Stimulated activated CD8-positive, alpha-beta memory T cell treated with anti-CD3 and anti-CD28 coated beads, Interleukin-7, amount 100 ng/mL, for 24 hours (primary cell): ENCODE measurements around the gene LOXL3.

Experiments
- DNase-seq: peaks from one replicate; pipeline ENCODE4 v3.0.0-alpha.2; 2020; ENCODE audit warnings: low read depth

Gene LOXL3

DNA sequence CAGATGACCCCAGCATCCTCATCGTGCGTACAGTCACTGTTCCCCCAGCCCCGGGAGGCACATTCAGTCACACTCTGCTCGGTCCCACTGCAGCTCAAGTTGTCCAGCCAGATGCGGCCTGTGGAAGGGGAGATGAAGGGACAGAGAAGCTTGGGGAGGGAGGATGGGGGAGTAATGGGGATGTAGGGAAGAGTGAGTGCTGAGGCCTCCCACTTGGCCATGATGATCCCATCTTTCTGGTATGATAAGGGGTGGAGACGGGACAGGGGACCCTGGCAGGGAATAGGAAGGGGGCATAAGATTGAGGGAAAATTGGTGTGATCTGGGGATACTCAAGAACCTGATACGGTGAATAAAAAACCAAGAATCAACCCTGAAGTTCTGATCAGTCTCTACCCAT is 3.5 kb downstream of the LOXL3 start:
- DNase-seq, result no peak

GRCh38 chr2:74548900-74549826 is 4.6 kb downstream of the LOXL3 start:
- DNase-seq, result no peak

DNA sequence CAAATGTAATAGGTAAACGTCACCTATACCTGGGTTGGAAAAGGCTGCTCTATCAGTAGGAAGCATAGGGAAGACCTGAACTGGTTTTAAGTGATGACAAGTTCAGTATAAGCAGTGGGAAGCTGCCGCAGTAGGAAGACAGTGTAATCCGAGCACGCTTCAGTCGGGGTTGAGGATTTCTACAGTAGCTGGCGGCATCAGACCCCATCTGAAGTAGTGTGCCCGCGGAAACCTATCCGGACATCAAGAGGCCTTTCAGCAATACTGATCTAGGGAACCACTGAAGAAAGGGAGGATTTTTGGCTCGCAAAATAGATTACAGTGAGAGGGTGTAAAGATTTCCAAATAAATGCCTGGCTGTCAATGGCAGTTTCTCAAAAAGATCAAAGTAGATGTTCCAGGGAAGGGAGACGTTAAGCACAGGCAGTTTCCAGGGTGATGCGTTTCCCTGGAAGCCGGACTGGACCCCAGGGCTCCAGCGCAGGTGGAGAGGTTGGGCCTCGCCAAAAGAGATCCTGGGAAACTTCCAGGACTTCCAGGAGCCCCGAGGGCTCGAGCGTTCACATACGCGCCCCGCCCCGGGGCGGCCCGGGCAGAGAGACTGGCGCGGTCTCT is 5.3 kb downstream of the LOXL3 start:
- no peak for DNase-seq

GRCh38 chr2:74546004-74546403 is 7.7 kb downstream of the LOXL3 start:
- DNase-seq, result no peak

- DNase-seq, result no peak
These were observed 9.1 kb downstream of the LOXL3 start for GRCh38 chr2:74544634-74545033.

GRCh38 chr2:74542978-74543377 is 10.8 kb downstream of the LOXL3 start:
- no peak for DNase-seq

- no peak for DNase-seq
These were observed 13.5 kb downstream of the LOXL3 start for GRCh38 chr2:74540291-74540690.

DNA sequence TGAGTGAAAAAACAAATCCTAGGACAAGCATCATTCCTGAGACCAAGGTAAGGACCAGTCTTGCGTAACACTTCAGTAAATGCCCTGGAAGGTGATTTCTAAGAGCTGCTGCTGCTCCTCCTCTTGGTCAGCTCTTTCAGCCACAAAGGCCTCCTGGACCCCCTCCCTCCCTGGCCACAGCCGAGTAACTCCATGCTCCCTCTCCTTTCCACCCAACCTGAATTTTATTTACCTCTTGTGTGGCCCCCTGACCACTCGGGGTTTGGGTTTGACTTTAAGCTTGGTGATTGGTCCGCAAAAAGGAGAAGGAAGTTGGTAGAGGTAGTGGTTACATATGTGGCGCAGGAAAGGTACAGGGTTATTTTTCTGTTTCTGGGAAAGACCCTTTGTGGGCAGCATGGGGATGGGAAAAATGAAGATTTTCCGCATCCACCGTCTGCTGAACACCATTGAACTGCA is 14.8 kb downstream of the LOXL3 start:
- no peak for DNase-seq

DNA sequence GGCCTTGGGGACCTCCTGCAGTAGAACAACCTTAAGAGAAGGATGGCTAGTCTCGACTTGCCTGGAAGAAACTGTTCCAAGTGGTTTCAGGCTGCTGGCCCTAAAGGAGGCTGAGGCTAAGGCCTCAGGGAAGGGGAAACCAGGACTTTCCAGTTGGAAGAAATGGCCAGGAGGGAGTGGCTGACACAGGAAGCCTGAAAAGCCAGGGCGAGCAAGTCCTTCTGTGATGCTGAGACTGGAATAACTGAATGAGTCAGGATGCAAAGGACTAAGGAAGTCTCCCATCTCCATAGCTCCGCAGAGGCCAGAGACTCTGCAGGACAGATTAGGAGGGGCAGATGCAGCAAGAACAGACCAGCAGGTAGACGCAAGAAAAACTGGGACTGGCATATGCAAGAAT is 16.6 kb downstream of the LOXL3 start:
- DNase-seq, result no peak

GRCh38 chr2:74536166-74536950 is 17.4 kb downstream of the LOXL3 start:
- DNase-seq, result no peak

GRCh38 chr2:74535440-74535965 is 18.2 kb downstream of the LOXL3 start:
- DNase-seq, result no peak

DNA sequence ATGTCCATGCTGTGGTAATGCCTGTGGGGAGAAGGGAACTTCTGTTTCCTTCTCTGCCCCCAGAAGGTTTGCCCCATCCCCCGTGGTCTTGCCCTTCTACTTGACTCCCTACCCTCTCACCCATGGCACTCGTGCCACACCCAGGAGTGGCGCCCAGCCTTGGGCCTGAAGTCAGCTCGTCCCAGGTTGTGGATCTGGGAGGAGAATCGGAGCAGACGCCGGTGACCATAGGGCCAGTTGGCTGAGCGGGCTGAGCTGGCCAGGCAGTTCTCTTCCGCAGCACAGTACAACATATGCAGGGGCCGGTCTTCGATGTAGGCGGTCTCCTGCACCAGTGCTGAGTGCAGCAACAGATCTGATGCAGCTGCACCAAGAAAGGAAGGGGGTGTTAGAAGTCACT is 19.3 kb downstream of the LOXL3 start:
- no peak for DNase-seq

- no peak for DNase-seq
These were observed 20.3 kb downstream of the LOXL3 start for GRCh38 chr2:74533464-74533863.

DNA sequence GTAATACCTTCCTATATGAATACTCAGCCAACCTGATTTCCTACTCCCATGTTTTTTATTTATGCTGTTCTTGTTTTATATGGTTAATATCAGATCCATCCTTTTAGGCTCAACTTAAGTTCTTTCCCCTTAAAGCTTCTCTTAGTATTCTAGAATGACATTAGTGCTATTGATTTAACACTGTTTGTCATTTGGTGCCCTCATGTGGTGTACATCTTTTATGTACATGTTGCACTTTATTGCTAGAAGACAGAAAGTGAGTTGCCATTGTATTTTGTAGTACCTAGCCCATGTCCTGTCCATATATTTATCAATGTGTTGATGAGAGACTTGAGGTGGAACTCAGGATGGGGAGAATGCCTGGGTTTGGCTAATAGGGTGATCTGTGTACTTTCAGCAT is 21.5 kb downstream of the LOXL3 start:
- DNase-seq, result no peak

DNA sequence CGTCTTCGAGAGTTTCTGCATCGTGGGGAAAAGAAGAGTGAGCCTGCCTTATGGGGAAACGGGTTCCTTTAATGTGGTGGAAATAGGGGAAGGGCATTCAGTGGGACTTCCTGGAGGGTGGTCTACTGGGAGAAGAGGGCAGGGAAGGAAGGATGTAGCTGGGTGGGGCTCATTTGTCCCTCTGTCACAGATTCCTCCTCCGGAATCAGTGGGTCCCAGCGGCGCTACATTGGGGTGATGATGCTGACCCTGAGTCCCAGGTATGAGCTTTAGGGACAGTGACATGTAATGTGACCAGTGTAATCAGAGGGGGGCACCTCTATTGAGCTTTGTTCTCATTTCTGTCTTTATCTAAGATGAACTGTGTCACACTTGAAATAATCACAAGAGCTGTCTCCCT is 22.1 kb downstream of the LOXL3 start:
- no peak for DNase-seq

DNA sequence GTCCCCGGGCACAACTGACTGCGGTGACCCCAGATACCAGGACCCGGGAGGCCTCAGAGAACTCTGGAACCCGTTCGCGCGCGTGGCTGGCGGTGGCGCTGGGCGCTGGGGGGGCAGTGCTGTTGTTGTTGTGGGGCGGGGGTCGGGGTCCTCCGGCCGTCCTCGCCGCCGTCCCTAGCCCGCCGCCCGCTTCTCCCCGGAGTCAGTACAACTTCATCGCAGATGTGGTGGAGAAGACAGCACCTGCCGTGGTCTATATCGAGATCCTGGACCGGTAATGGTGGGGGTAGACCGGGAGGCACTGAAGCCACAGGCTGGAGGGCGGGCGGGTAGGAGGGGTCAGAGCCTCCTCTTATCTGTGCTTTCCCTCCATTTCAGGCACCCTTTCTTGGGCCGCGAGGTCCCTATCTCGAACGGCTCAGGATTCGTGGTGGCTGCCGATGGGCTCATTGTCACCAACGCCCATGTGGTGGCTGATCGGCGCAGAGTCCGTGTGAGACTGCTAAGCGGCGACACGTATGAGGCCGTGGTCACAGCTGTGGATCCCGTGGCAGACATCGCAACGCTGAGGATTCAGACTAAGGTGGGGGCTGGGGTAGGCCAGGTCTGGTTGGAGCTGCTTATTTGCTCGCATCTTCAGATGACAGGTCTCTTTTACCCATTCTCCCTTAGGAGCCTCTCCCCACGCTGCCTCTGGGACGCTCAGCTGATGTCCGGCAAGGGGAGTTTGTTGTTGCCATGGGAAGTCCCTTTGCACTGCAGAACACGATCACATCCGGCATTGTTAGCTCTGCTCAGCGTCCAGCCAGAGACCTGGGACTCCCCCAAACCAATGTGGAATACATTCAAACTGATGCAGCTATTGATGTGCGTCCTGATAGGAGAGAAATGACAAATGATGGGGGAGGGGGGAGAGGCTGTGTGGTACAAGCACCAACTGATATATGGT is 23.2 kb downstream of the LOXL3 start:
- DNase-seq, result no peak

GRCh38 chr2:74529357-74530238 is 24.1 kb downstream of the LOXL3 start, which contains the start of the genes AUP1 and HTRA2:
Gene AUP1 (minus strand): TSS chr2:74529706. CDS start chr2:74529629, 77 bp downstream.
Gene HTRA2 (plus strand): TSS chr2:74529933. CDS start chr2:74530007, 74 bp downstream.
- DNase-seq, result peak; percentile 81

- no peak for DNase-seq
These were observed 25.0 kb downstream of the LOXL3 start for GRCh38 chr2:74528600-74529356.

- no peak for DNase-seq
These were observed 26.0 kb downstream of the LOXL3 start for GRCh38 chr2:74527741-74528140.
